Transverse colon (tissue), 4 donors: Measurements from ENCODE around the gene RHBDD1. TPM values are rescaled to one million over a fixed set of nuclear protein-coding genes. Genes with fewer than 3 reads are reported as not detected.

ENCODE experiments used
- DNase-seq: peaks from one replicate; pipeline ENCODE4 v3.0.0-alpha.2; 2019
- H3K27ac ChIP-seq, 4 donors: fragments of 200-600 bp; sonication (generic); 2 replicates each; pipeline ENCODE4 v1.5.1; 2016 to 2018; ENCODE audit warnings: inconsistent platforms in 4 of 4
- H3K27me3 ChIP-seq: fragments of 200-600 bp; sonication (generic); 2 replicates; pipeline ENCODE4 v1.5.1; 2017; ENCODE audit warnings: inconsistent platforms
- H3K36me3 ChIP-seq, 4 donors: fragments of 200-600 bp; sonication (generic); 2 replicates each; pipeline ENCODE4 v1.5.1; 2017 to 2019; ENCODE audit warnings: inconsistent platforms in 4 of 4
- H3K4me1 ChIP-seq, 4 donors: fragments of 200-600 bp; sonication (generic); 2 replicates each; pipeline ENCODE4 v1.5.1; 2017 to 2020; ENCODE audit warnings: inconsistent platforms in 4 of 4
- H3K4me3 ChIP-seq, 4 donors: fragments of 200-600 bp; sonication (generic); 1 replicate in 1 of 4; 2 replicates in 3 of 4; pipeline versions ENCODE4 v1.5.1 to v1.6.1; 2017 to 2019; ENCODE audit warnings: inconsistent platforms in 4 of 4
- H3K9me3 ChIP-seq, 2 donors: fragments of 200-600 bp; sonication (generic); 2 replicates each; pipeline ENCODE4 v1.5.1; 2017 to 2019; ENCODE audit warnings: inconsistent platforms in 2 of 2
- CTCF ChIP-seq, 5 experiments: fragments of 200-600 bp in 3 of 5; fragments of 450-650 bp in 2 of 5; sonication (generic) in 3 of 5; IDR thresholded peaks; 1 replicate in 2 of 5; 2 replicates in 3 of 5; pipeline ENCODE4 v1.5.1; 2016 to 2017; ENCODE audit warnings: antibody characterized with exemption in 5 of 5, inconsistent platforms in 3 of 5, mild to moderate bottlenecking in 2 of 5, moderate library complexity in 1 of 5
- EP300 ChIP-seq: sonication (generic); formaldehyde crosslinking; IDR thresholded peaks from one replicate; pipeline ENCODE4 v1.6.1; 2017; ENCODE audit warnings: antibody characterized with exemption, low read depth
- POLR2A ChIP-seq: fragments of 450-650 bp; IDR thresholded peaks from one replicate; pipeline ENCODE4 v1.6.1; 2016; ENCODE audit warnings: antibody characterized with exemption, mild to moderate bottlenecking, moderate library complexity
- POLR2AphosphoS5 ChIP-seq, 3 donors: sonication (generic); formaldehyde crosslinking; IDR thresholded peaks; one replicate each; pipeline ENCODE4 v1.6.1; 2016; ENCODE audit warnings: antibody characterized with exemption in 3 of 3
- WGBS, 2 donors: methylation state at CpG; one replicate each; pipeline ENCODE4 v1.1.5; 2018; ENCODE audit warnings: low coverage in 1 of 2; 5-methylcytosine and 5-hydroxymethylcytosine counted together
- in situ Hi-C, 4 donors: fragments of 200-750 bp; cut with MboI; loops; one replicate each; pipeline versions ENCODE4 v1.15.0 to v1.15.1; 2017; ENCODE audit warnings: low sequenced_read_pairs in 3 of 4, low pct_ligation_motif_present in 1 of 4, low pct_unique_long_range_greater_than_20kb in 1 of 4
- intact Hi-C: fragments of 100-400 bp; cut with DNase I; formaldehyde crosslinking; loops from one replicate; pipeline ENCODE4 v1.15.1; 2023; ENCODE audit warnings: low total_unique reads
- total RNA-seq, 4 donors: library from RNA; depleted of rRNA; stranded (reverse); fragments of >200 nt; gene quantifications; one replicate each; pipeline ENCODE4 v1.1.0, GENCODE V29; 2016

RHBDD1 gene
- total RNA-seq, 4 donors from 2014 or later: 11.9 to 47.5 (median 22.5) TPM

- in situ Hi-C loops: loop anchor here (5.0 to 25.0 kb wide), 7 partner anchors 173 to 1323 kb away; no protein-coding TSS in a partner anchor
- no peaks in the 10 kb centered on the region for H3K9me3 ChIP-seq
- H3K4me1 ChIP-seq: peaks cover 0 to 7% (median 2%) of the 10 kb centered on the region in 4 donors
- peak; percentile 64 to 70 (median 68) for TF ChIP-seq CTCF (IDR thresholded peaks at IDR 0.05)
- TF ChIP-seq EP300: no peak
- TF ChIP-seq POLR2A: no peak
- TF ChIP-seq POLR2AphosphoS5 (IDR thresholded peaks at IDR 0.05): peak in 1 of 3 donors; percentile 23
- 34 to 42% methylated on average over 4 to 8 of the region's 8 CpGs for WGBS, 2 donors
- peak; percentile 15 for DNase-seq
- no peaks in the 10 kb centered on the region for H3K36me3 ChIP-seq
- H3K27me3 ChIP-seq: no peaks in the 10 kb centered on the region
- peak overlapping the region in 3 of 4 donors; percentile 4 to 34 (median 31) for H3K27ac ChIP-seq
- no peak overlapping the region for H3K4me3 ChIP-seq
- intact Hi-C loops: loop anchor here (2.0 kb wide), 1 partner anchor 1312 kb away; no protein-coding TSS in a partner anchor
Observed at GRCh38 chr2:226984750-226985582, 149.1 kb downstream of the RHBDD1 start.

GRCh38 chr2:226985583-226985946, 149.7 kb downstream of the RHBDD1 start:
- DNase-seq: no peak
- no peak overlapping the region for H3K27ac ChIP-seq
- no peaks in the 10 kb centered on the region for H3K36me3 ChIP-seq
- WGBS, 2 donors: 47% methylated on average over 5 of the region's 5 CpGs; no CpG with 5 or more reads in 1 of the 2 donors
- in situ Hi-C loops (loop anchor here (5.0 to 25.0 kb wide), 6 partner anchors 173 to 1323 kb away; no protein-coding TSS in a partner anchor), intact Hi-C loops (loop anchor here (2.0 kb wide), 1 partner anchor 1313 kb away; no protein-coding TSS in a partner anchor)
- no peaks in the 10 kb centered on the region for H3K9me3 ChIP-seq
- no peak overlapping the region for H3K4me3 ChIP-seq
- H3K27me3 ChIP-seq: no peaks in the 10 kb centered on the region
- peaks cover 0 to 7% (median 2%) of the 10 kb centered on the region in 4 donors for H3K4me1 ChIP-seq
- no peak for TF ChIP-seq POLR2AphosphoS5 (IDR thresholded peaks at IDR 0.05)
- TF ChIP-seq EP300: no peak
- TF ChIP-seq CTCF (IDR thresholded peaks at IDR 0.05): no peak

GRCh38 chr2:226991663-226992062, 155.8 kb downstream of the RHBDD1 start:
- in situ Hi-C loops (loop anchor here in 3 of 4 donors (25.0 kb wide), 3 partner anchors 179 to 1329 kb away; no protein-coding TSS in a partner anchor), intact Hi-C loops (no loop called here)
- no peaks in the 10 kb centered on the region for H3K9me3 ChIP-seq
- H3K27ac ChIP-seq: no peak overlapping the region
- 53 to 78% methylated on average over 2 of the region's 2 CpGs for WGBS, 2 donors
- no peak for DNase-seq
- H3K36me3 ChIP-seq: no peaks in the 10 kb centered on the region
- no peak overlapping the region for H3K4me3 ChIP-seq
- H3K27me3 ChIP-seq: no peaks in the 10 kb centered on the region
- H3K4me1 ChIP-seq: no peaks in the 10 kb centered on the region
- TF ChIP-seq POLR2AphosphoS5 (IDR thresholded peaks at IDR 0.05): no peak
- TF ChIP-seq EP300: no peak
- TF ChIP-seq POLR2A: no peak
- TF ChIP-seq CTCF (IDR thresholded peaks at IDR 0.05): no peak

GRCh38 chr2:226993171-226993570, 157.3 kb downstream of the RHBDD1 start:
- H3K27me3 ChIP-seq: no peaks in the 10 kb centered on the region
- 57 to 83% methylated on average over 2 to 4 of the region's 4 CpGs for WGBS, 2 donors
- intact Hi-C loops (no loop called here), in situ Hi-C loops (loop anchor here in 3 of 4 donors (25.0 kb wide), 3 partner anchors 181 to 1331 kb away; no protein-coding TSS in a partner anchor)
- no peaks in the 10 kb centered on the region for H3K9me3 ChIP-seq
- no peaks in the 10 kb centered on the region for H3K4me1 ChIP-seq
- no peak for DNase-seq
- H3K36me3 ChIP-seq: no peaks in the 10 kb centered on the region
- no peak overlapping the region for H3K4me3 ChIP-seq
- TF ChIP-seq POLR2A (no peak), EP300 (no peak), POLR2AphosphoS5 (IDR thresholded peaks at IDR 0.05) (no peak), CTCF (IDR thresholded peaks at IDR 0.05) (no peak)
- no peak overlapping the region for H3K27ac ChIP-seq
